OCI-LY7 (cell line): Measurements from ENCODE around the gene ACTBL2. TPM values are rescaled to one million over a fixed set of nuclear protein-coding genes. Genes with fewer than 3 reads are reported as not detected.

Experiments used
- BruUV-seq: library from RNA; stranded (reverse); fragments of 400-500 nt; replicated peaks from 2 replicates; lab custom pipeline; 2021; lab: Mats Ljungman, UMichigan
- CTCF ChIA-PET: fragments of 300-600 bp; sonication (Branson Sonifier 250); formaldehyde crosslinking; loops from one replicate; lab custom pipeline; 2022; ENCODE audit warnings: antibody characterized with exemption; ENCODE audit not compliant: unreplicated experiment; lab: Charles Lee
- POLR2A ChIA-PET: fragments of 300-600 bp; sonication (Branson Sonifier 250); formaldehyde crosslinking; loops from one replicate; lab custom pipeline; 2022; ENCODE audit warnings: antibody characterized with exemption; lab: Charles Lee
- DNase-seq: peaks from one replicate; pipeline ENCODE4 v3.0.0-alpha.2; 2015; ENCODE audit warnings: low spot score
- H2AFZ ChIP-seq: fragments of 200-600 bp; sonication (generic), shearing (Covaris generic); 2 replicates; pipeline ENCODE4 v1.6.1; 2014; ENCODE audit warnings: mild to moderate bottlenecking, antibody characterized with exemption, low read length, moderate library complexity
- H3K27ac ChIP-seq: fragments of 200-600 bp; sonication (generic); 2 replicates; pipeline ENCODE4 v1.5.1; 2014; ENCODE audit warnings: mixed run types, low read depth, mild to moderate bottlenecking, moderate library complexity, low read length, inconsistent platforms; ENCODE audit not compliant: poor library complexity, severe bottlenecking
- H3K36me3 ChIP-seq: fragments of 200-600 bp; sonication (generic); 2 replicates; pipeline ENCODE4 v1.6.1; 2014; ENCODE audit warnings: mild to moderate bottlenecking, antibody characterized with exemption, low read length, moderate library complexity, mixed read lengths; ENCODE audit not compliant: insufficient read depth
- H3K4me1 ChIP-seq: fragments of 200-600 bp; sonication (generic); 2 replicates; pipeline ENCODE4 v1.5.1; 2014; ENCODE audit warnings: mild to moderate bottlenecking, low read length; ENCODE audit not compliant: insufficient read depth, poor library complexity, severe bottlenecking
- H3K4me2 ChIP-seq: fragments of 200-600 bp; sonication (generic); 2 replicates; pipeline ENCODE4 v1.6.1; 2014; ENCODE audit warnings: mild to moderate bottlenecking, low read length
- H3K4me3 ChIP-seq: fragments of 200-600 bp; sonication (generic); 2 replicates; pipeline ENCODE4 v1.5.1; 2014; ENCODE audit warnings: mild to moderate bottlenecking, low read depth, low read length; ENCODE audit not compliant: poor library complexity, severe bottlenecking
- H3K79me2 ChIP-seq: fragments of 200-600 bp; sonication (generic); 2 replicates; pipeline ENCODE4 v1.6.1; 2016; ENCODE audit warnings: low read depth, mild to moderate bottlenecking, low read length, moderate library complexity, mixed read lengths; ENCODE audit not compliant: insufficient read depth
- H3K9me2 ChIP-seq: fragments of 200-600 bp; sonication (generic); 2 replicates; pipeline ENCODE4 v1.6.1; 2016; ENCODE audit warnings: mild to moderate bottlenecking, low read length, mixed read lengths; ENCODE audit not compliant: insufficient read depth
- H3K9me3 ChIP-seq: fragments of 200-600 bp; sonication (generic); 2 replicates; pipeline ENCODE4 v1.6.1; 2014; ENCODE audit warnings: mild to moderate bottlenecking, mixed run types, low read length, mixed read lengths
- H4K20me1 ChIP-seq: fragments of 200-600 bp; sonication (generic); 2 replicates; pipeline ENCODE4 v1.6.1; 2014; ENCODE audit warnings: mild to moderate bottlenecking, antibody characterized with exemption, low read length, moderate library complexity, mixed read lengths; ENCODE audit not compliant: insufficient read depth
- CTCF ChIP-seq: fragments of 200-600 bp; sonication (generic); conservative IDR thresholded peaks from 2 replicates; pipeline ENCODE4 v1.5.1; 2014; ENCODE audit warnings: mild to moderate bottlenecking, antibody characterized with exemption, low read length, moderate library complexity, mixed read lengths
- EZH2phosphoT487 ChIP-seq: fragments of 200-600 bp; sonication (generic); IDR thresholded peaks from 2 replicates; pipeline ENCODE4 v1.6.1; 2018; ENCODE audit warnings: low read depth, borderline replicate concordance, mild to moderate bottlenecking, mixed run types, antibody characterized with exemption, low read length, moderate library complexity, mixed read lengths
- intact Hi-C: fragments of 100-400 bp; cut with micrococcal nuclease; formaldehyde crosslinking; loops from one replicate; pipeline ENCODE4 v1.10.0; 2022; ENCODE audit not compliant: unreplicated experiment
- total RNA-seq, 2 experiments: library from RNA; depleted of rRNA in 1 of 2; stranded (reverse); fragments of >200 nt in 1 of 2; shearing (Covaris generic) in 1 of 2; gene quantifications; 2 replicates each; pipeline ENCODE4 v1.2.3, GENCODE V29; 2014 to 2022

Gene ACTBL2
- total RNA-seq, 2 experiments from 2014 or later, result not detected

GRCh38 chr5:57435701-57436134 is 46.9 kb downstream of the ACTBL2 start:
- no peak overlapping the region for H2AFZ ChIP-seq
- CTCF ChIA-PET, result no interaction called here
- no peak for DNase-seq
- no peaks in the 10 kb centered on the region for H4K20me1 ChIP-seq
- H3K79me2 ChIP-seq, result no peaks in the 10 kb centered on the region
- no peaks in the 10 kb centered on the region for H3K36me3 ChIP-seq
- H3K4me1 ChIP-seq, result no peaks in the 10 kb centered on the region
- no peak overlapping the region for H3K4me2 ChIP-seq
- no peak for TF ChIP-seq EZH2phosphoT487
- intact Hi-C loops, result loop anchor here (10.0 kb wide), 1 partner anchor 141 kb away; no protein-coding TSS in a partner anchor
- no peaks in the 10 kb centered on the region for H3K9me2 ChIP-seq
- POLR2A ChIA-PET, result no interaction called here
- no peaks in the 10 kb centered on the region for H3K9me3 ChIP-seq
- H3K27ac ChIP-seq, result no peak overlapping the region
- BruUV-seq, result no TSS peak
- no peak overlapping the region for H3K4me3 ChIP-seq

- DNase-seq, result no peak
- H3K27ac ChIP-seq, result no peak overlapping the region
- CTCF ChIA-PET, result no interaction called here
- no peak overlapping the region for H3K4me3 ChIP-seq
- H2AFZ ChIP-seq, result no peak overlapping the region
- intact Hi-C loops, result loop anchor here (10.0 kb wide), 1 partner anchor 140 kb away; no protein-coding TSS in a partner anchor
- no peak for TF ChIP-seq EZH2phosphoT487
- no peak for TF ChIP-seq CTCF
- no peaks in the 10 kb centered on the region for H3K9me2 ChIP-seq
- H3K79me2 ChIP-seq, result no peaks in the 10 kb centered on the region
- H3K36me3 ChIP-seq, result no peaks in the 10 kb centered on the region
- no peaks in the 10 kb centered on the region for H4K20me1 ChIP-seq
- H3K4me2 ChIP-seq, result no peak overlapping the region
- POLR2A ChIA-PET, result no interaction called here
- no peaks in the 10 kb centered on the region for H3K9me3 ChIP-seq
- no TSS peak for BruUV-seq
- no peaks in the 10 kb centered on the region for H3K4me1 ChIP-seq
Observed at GRCh38 chr5:57434683-57435082, 47.9 kb downstream of the ACTBL2 start.

GRCh38 chr5:57434227-57434640 is 48.4 kb downstream of the ACTBL2 start:
- CTCF ChIA-PET, result no interaction called here
- intact Hi-C loops, result loop anchor here (10.0 kb wide), 1 partner anchor 139 kb away; no protein-coding TSS in a partner anchor

More at GRCh38 chr5:57434227-57434640, 48.4 kb downstream of the ACTBL2 start:
- Histone ChIP-seq H2AFZ (no peak overlapping the region), H3K27ac (no peak overlapping the region), H3K79me2 (no peaks in the 10 kb centered on the region), H3K4me2 (no peak overlapping the region), H3K36me3 (no peaks in the 10 kb centered on the region), H3K4me1 (no peaks in the 10 kb centered on the region), H3K4me3 (no peak overlapping the region), H3K9me2 (no peaks in the 10 kb centered on the region), H3K9me3 (no peaks in the 10 kb centered on the region), H4K20me1 (no peaks in the 10 kb centered on the region)
- no peak for DNase-seq
- POLR2A ChIA-PET, result no interaction called here
- BruUV-seq, result no TSS peak
- TF ChIP-seq CTCF (no peak), EZH2phosphoT487 (no peak)
